GM12878 (cell line): Measurements from ENCODE around the gene IER5. TPM values are rescaled to one million over a fixed set of nuclear protein-coding genes. Genes with fewer than 3 reads are reported as not detected.

Source experiments
- ATAC-seq: fragments of 200-7000 bp; cut with Tn5 transposase; 3 replicates; pipeline ENCODE4 v1.9.1; 2020; ENCODE audit warnings: mild to moderate bottlenecking, moderate library complexity
- BruUV-seq: library from RNA; stranded (reverse); fragments of 400-500 nt; replicated peaks from 2 replicates; lab custom pipeline; 2021; lab: Mats Ljungman, UMichigan
- CTCF ChIA-PET: fragments of 300-600 bp; sonication (Branson Sonifier 250); formaldehyde crosslinking; extraction: SDS; loops from one replicate; lab custom pipeline; 2021; ENCODE audit warnings: inconsistent platforms; lab: Yijun Ruan, JAX
- POLR2A ChIA-PET: fragments of 350-600 bp; formaldehyde crosslinking; extraction: SDS; loops from one replicate; lab custom pipeline; 2021; ENCODE audit warnings: inconsistent platforms; lab: Charles Lee
- RAD21 ChIA-PET: fragments of 300-600 bp; sonication (Branson Sonifier 250); formaldehyde crosslinking; loops from one replicate; lab custom pipeline; 2023; ENCODE audit warnings: antibody characterized with exemption; ENCODE audit not compliant: unreplicated experiment; lab: Charles Lee
- SMC1A ChIA-PET: fragments of 300-600 bp; sonication (Branson Sonifier 250); formaldehyde crosslinking; loops from one replicate; lab custom pipeline; 2023; ENCODE audit not compliant: unreplicated experiment, uncharacterized antibody; lab: Charles Lee
- DNase-seq: peaks from one replicate; pipeline ENCODE4 v3.0.0-alpha.2; 2011; ENCODE audit warnings: low read depth, low spot score
- FAIRE-seq: peaks from 3 replicates; lab custom pipeline; 2011; peaks lifted over from hg19 to GRCh38; lab: Jason Lieb, UNC
- H2AFZ ChIP-seq: 2 replicates; pipeline ENCODE4 v1.6.0; 2011; ENCODE audit warnings: low read depth, low read length, control low read depth; ENCODE audit not compliant: control insufficient read depth
- H3K27ac ChIP-seq: 2 replicates; pipeline ENCODE4 v1.5.1; 2011; ENCODE audit warnings: control low read depth; ENCODE audit not compliant: control insufficient read depth, insufficient read depth
- H3K27me3 ChIP-seq, 2 experiments: replicated peaks in 1 of 2; 2 replicates each; pipeline versions ENCODE4 v1.6.0 to v1.6.1; 2011; ENCODE audit warnings: low read length in 1 of 2; ENCODE audit not compliant: control insufficient read depth in 2 of 2, insufficient read depth in 2 of 2
- H3K36me3 ChIP-seq, 2 experiments: 2 replicates each; pipeline ENCODE4 v1.5.1; 2011; ENCODE audit warnings: low read length in 1 of 2; ENCODE audit not compliant: control insufficient read depth in 2 of 2, insufficient read depth in 2 of 2
- H3K4me1 ChIP-seq: 2 replicates; pipeline ENCODE4 v1.6.1; 2011; ENCODE audit warnings: mild to moderate bottlenecking, low read length, moderate library complexity, mixed read lengths; ENCODE audit not compliant: control insufficient read depth, insufficient read depth
- H3K4me2 ChIP-seq: 2 replicates; pipeline ENCODE4 v1.6.0; 2011; ENCODE audit warnings: control low read depth; ENCODE audit not compliant: control insufficient read depth, insufficient read depth
- H3K4me3 ChIP-seq: fragments of 200-600 bp; sonication (generic); 2 replicates; pipeline ENCODE4 v1.5.1; 2016
- H3K79me2 ChIP-seq: 2 replicates; pipeline ENCODE4 v1.6.0; 2011; ENCODE audit warnings: low read length; ENCODE audit not compliant: control insufficient read depth, insufficient read depth
- H3K9ac ChIP-seq: 2 replicates; pipeline ENCODE4 v1.8.0; 2011; ENCODE audit warnings: low read length, control low read depth, mixed read lengths; ENCODE audit not compliant: control insufficient read depth, insufficient read depth
- H3K9me3 ChIP-seq: replicated peaks from 3 replicates; pipeline ENCODE4 v1.5.1; 2011; ENCODE audit warnings: mild to moderate bottlenecking, low read length; ENCODE audit not compliant: control insufficient read depth, insufficient read depth
- H4K20me1 ChIP-seq: 2 replicates; pipeline ENCODE4 v1.6.0; 2011; ENCODE audit not compliant: control insufficient read depth, insufficient read depth
- ASH2L ChIP-seq: fragments of 300-600, 200-600 bp; sonication (generic); IDR thresholded peaks from 2 replicates; pipeline ENCODE4 v1.6.1; 2017; ENCODE audit warnings: low read depth, mild to moderate bottlenecking, borderline replicate concordance
- CBX5 ChIP-seq: sonication (generic); IDR thresholded peaks from 2 replicates; pipeline ENCODE4 v1.6.1; 2016; ENCODE audit warnings: low read depth, moderate library complexity, mild to moderate bottlenecking, inconsistent platforms
- CHD1 ChIP-seq: IDR thresholded peaks from 2 replicates; pipeline ENCODE4 v1.6.1; 2012; ENCODE audit warnings: low read depth, low read length, improper control_type of control experiment
- E2F8 ChIP-seq: fragments of 450-650 bp; IDR thresholded peaks from 2 replicates; pipeline ENCODE4 v1.6.1; 2018; ENCODE audit warnings: mild to moderate bottlenecking, low read depth, moderate library complexity; ENCODE audit not compliant: partially characterized antibody
- WRNIP1 ChIP-seq: IDR thresholded peaks from 2 replicates; pipeline ENCODE4 v1.6.1; 2011; ENCODE audit warnings: low read depth, low read length, improper control_type of control experiment, borderline replicate concordance
- WGBS: methylation state at CpG from one replicate; pipeline ENCODE4 v1.1.6; 2016; ENCODE audit warnings: low lambda C conversion rate; ENCODE audit not compliant: insufficient replicate concordance, insufficient coverage; ENCODE audit errors: missing lambda C conversion rate; 5-methylcytosine and 5-hydroxymethylcytosine counted together
- in situ Hi-C: fragments of 300-500 bp; cut with MboI; formaldehyde crosslinking; loops from 9 replicates; pipeline ENCODE4 v1.14.3; 2018; ENCODE audit warnings: mixed read lengths
- intact Hi-C: fragments of 100-400 bp; cut with micrococcal nuclease; formaldehyde crosslinking; loops from one replicate; pipeline ENCODE4 v1.14.2; 2022; ENCODE audit not compliant: unreplicated experiment
- polyA plus RNA-seq, 11 experiments: library from polyadenylated mRNA; depleted of rRNA in 4 of 11; unstranded in 6 of 11; stranded (reverse) in 5 of 11; fragments of >200 nt; fragmentation: Nextera tagmentation in 4 of 11; fragmentation: Illumina TruSeq in 1 of 11; extraction: Ambion mirVana in 4 of 11; extraction: Trizol in 1 of 11; gene quantifications; 1 replicate in 1 of 11; 2 replicates in 10 of 11; pipeline versions ENCODE4 v1.2.1 to v1.2.3, GENCODE V29; 2011 to 2016; ENCODE audit warnings: inconsistent platforms in 2 of 11, missing spikeins in 2 of 11, low read depth in 1 of 11
- total RNA-seq, 4 experiments: library from RNA; depleted of rRNA in 3 of 4; stranded (reverse); fragments of >200 nt in 3 of 4; fragmentation: Illumina TruSeq in 1 of 4; extraction: Trizol in 1 of 4; gene quantifications; 2 replicates each; pipeline versions ENCODE4 v1.2.1 to v1.2.3, GENCODE V29; 2013 to 2021
- TF ChIP-seq, protein P1 (sequence below): fragments of 450-650 bp; IDR thresholded peaks from 2 replicates; pipeline ENCODE4 v1.6.1; 2017; ENCODE audit warnings: mild to moderate bottlenecking, moderate library complexity
- TF ChIP-seq, protein P2 (sequence below): fragments of 150-350 bp; IDR thresholded peaks from 2 replicates; pipeline ENCODE4 v1.6.1; 2014; ENCODE audit warnings: mild to moderate bottlenecking, low read depth, low read length
- TF ChIP-seq, protein P3 (sequence below): IDR thresholded peaks from 2 replicates; pipeline ENCODE4 v1.6.1; 2011; ENCODE audit warnings: borderline replicate concordance, low read depth, mild to moderate bottlenecking, moderate library complexity, low read length; ENCODE audit not compliant: insufficient read depth, poor library complexity, severe bottlenecking

IER5 gene
- total and polyA plus RNA-seq, 10 of the 15 experiments (the other 5 are each of a cell fraction or from before 2014, with no cell fraction given), result 4.3 to 75.2 (median 30.5) TPM

DNA sequence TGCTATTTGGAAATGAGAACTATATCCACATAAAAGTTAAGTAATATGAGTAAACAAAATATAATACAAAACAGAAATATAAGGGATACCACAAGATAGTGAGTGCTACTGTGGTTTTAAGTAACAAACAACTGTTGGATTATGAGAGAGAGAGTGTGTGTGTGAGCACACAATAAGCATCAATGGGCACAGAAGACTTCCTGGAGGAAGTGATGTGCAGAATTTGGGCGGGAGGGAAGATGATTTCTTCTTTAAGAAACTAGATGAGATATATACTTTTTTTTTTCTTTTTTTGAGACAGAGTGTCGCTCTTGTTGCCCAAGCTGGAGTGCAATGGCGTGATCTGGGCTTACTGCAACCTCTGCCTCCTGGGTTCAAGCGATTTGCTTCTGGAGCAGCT lies 7.9 kb upstream of the IER5 start:
- Histone ChIP-seq H3K36me3 (no peaks in the 10 kb centered on the region), H3K4me2 (no peak overlapping the region), H4K20me1 (no peaks in the 10 kb centered on the region)
- intact Hi-C loops, result loop anchor here (10.0 kb wide), 1 partner anchor 854 kb away; no protein-coding TSS in a partner anchor
- TF ChIP-seq CBX5 (no peak), ASH2L (no peak), CHD1 (no peak), E2F8 (no peak), WRNIP1 (no peak)
- TF ChIP-seq, protein P1, sequence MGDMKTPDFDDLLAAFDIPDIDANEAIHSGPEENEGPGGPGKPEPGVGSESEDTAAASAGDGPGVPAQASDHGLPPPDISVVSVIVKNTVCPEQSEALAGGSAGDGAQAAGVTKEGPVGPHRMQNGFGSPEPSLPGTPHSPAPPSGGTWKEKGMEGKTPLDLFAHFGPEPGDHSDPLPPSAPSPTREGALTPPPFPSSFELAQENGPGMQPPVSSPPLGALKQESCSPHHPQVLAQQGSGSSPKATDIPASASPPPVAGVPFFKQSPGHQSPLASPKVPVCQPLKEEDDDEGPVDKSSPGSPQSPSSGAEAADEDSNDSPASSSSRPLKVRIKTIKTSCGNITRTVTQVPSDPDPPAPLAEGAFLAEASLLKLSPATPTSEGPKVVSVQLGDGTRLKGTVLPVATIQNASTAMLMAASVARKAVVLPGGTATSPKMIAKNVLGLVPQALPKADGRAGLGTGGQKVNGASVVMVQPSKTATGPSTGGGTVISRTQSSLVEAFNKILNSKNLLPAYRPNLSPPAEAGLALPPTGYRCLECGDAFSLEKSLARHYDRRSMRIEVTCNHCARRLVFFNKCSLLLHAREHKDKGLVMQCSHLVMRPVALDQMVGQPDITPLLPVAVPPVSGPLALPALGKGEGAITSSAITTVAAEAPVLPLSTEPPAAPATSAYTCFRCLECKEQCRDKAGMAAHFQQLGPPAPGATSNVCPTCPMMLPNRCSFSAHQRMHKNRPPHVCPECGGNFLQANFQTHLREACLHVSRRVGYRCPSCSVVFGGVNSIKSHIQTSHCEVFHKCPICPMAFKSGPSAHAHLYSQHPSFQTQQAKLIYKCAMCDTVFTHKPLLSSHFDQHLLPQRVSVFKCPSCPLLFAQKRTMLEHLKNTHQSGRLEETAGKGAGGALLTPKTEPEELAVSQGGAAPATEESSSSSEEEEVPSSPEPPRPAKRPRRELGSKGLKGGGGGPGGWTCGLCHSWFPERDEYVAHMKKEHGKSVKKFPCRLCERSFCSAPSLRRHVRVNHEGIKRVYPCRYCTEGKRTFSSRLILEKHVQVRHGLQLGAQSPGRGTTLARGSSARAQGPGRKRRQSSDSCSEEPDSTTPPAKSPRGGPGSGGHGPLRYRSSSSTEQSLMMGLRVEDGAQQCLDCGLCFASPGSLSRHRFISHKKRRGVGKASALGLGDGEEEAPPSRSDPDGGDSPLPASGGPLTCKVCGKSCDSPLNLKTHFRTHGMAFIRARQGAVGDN, result no peak
- TF ChIP-seq, protein P2, sequence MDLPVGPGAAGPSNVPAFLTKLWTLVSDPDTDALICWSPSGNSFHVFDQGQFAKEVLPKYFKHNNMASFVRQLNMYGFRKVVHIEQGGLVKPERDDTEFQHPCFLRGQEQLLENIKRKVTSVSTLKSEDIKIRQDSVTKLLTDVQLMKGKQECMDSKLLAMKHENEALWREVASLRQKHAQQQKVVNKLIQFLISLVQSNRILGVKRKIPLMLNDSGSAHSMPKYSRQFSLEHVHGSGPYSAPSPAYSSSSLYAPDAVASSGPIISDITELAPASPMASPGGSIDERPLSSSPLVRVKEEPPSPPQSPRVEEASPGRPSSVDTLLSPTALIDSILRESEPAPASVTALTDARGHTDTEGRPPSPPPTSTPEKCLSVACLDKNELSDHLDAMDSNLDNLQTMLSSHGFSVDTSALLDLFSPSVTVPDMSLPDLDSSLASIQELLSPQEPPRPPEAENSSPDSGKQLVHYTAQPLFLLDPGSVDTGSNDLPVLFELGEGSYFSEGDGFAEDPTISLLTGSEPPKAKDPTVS, result no peak
- TF ChIP-seq, protein P3, sequence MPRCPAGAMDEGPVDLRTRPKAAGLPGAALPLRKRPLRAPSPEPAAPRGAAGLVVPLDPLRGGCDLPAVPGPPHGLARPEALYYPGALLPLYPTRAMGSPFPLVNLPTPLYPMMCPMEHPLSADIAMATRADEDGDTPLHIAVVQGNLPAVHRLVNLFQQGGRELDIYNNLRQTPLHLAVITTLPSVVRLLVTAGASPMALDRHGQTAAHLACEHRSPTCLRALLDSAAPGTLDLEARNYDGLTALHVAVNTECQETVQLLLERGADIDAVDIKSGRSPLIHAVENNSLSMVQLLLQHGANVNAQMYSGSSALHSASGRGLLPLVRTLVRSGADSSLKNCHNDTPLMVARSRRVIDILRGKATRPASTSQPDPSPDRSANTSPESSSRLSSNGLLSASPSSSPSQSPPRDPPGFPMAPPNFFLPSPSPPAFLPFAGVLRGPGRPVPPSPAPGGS, result no peak
- TF ChIP-seq, all 136 proteins: peak for 0
- no peak for DNase-seq
- peaks cover 38% of the 10 kb centered on the region for H3K4me1 ChIP-seq
- 75% methylated on average over 4 of the region's 4 CpGs for WGBS
- no peak overlapping the region for H3K9ac ChIP-seq
- no peak for ATAC-seq
- BruUV-seq, result no TSS peak
- SMC1A ChIA-PET, result interaction anchor here (1.0 to 7.7 kb wide), 12 partner anchors 10 to 199 kb away, joined by 3 to 103 read pairs (median 6); partner anchors contain the start of gene MR1
- no peak for FAIRE-seq
- in situ Hi-C loops, result no loop called here
- no peak overlapping the region for H3K27ac ChIP-seq
- no peaks in the 10 kb centered on the region for H3K79me2 ChIP-seq
- H3K9me3 ChIP-seq, result no peaks in the 10 kb centered on the region
- no peaks in the 10 kb centered on the region for H3K27me3 ChIP-seq
- H2AFZ ChIP-seq, result no peak overlapping the region
- H3K4me3 ChIP-seq, result no peak overlapping the region
- CTCF ChIA-PET, result interaction anchor here (0.8 to 3.0 kb wide), 9 partner anchors 10 to 199 kb away, joined by 3 to 49 read pairs (median 3); no protein-coding TSS in a partner anchor
- RAD21 ChIA-PET, result interaction anchor here (1.1 to 7.1 kb wide), 6 partner anchors 10 to 199 kb away, joined by 3 to 61 read pairs (median 23); no protein-coding TSS in a partner anchor
- POLR2A ChIA-PET, result interaction anchor here (0.9 to 1.7 kb wide), 3 partner anchors 17 to 72 kb away, joined by 3 to 5 read pairs (median 3); no protein-coding TSS in a partner anchor
